Nephron progenitor cell (in vitro differentiated cells): ENCODE measurements around the gene CPED1.

Source experiments
- DNase-seq: peaks from one replicate; pipeline ENCODE4 v3.0.0; 2021
- H3K27ac Mint-ChIP-seq: 2 replicates; pipeline ENCODE4 v1.8.0; 2021; ENCODE audit warnings: mild to moderate bottlenecking, moderate library complexity, mixed read lengths
- H3K27me3 Mint-ChIP-seq: 2 replicates; pipeline ENCODE4 v1.8.0; 2021; ENCODE audit warnings: mild to moderate bottlenecking, low read depth, mixed read lengths; ENCODE audit not compliant: poor library complexity
- H3K36me3 Mint-ChIP-seq: 2 replicates; pipeline ENCODE4 v1.8.0; 2021; ENCODE audit warnings: low read depth, mixed read lengths
- H3K4me1 Mint-ChIP-seq: 2 replicates; pipeline ENCODE4 v1.8.0; 2021; ENCODE audit warnings: mixed read lengths
- H3K4me3 Mint-ChIP-seq: 2 replicates; pipeline ENCODE4 v1.8.0; 2021; ENCODE audit warnings: mild to moderate bottlenecking, moderate library complexity, mixed read lengths
- H3K9me3 Mint-ChIP-seq: 2 replicates; pipeline ENCODE4 v1.8.0; 2021; ENCODE audit warnings: mild to moderate bottlenecking, moderate library complexity, mixed read lengths
- CTCF ChIP-seq: fragments of 200-600 bp; sonication (generic); IDR thresholded peaks from 2 replicates; pipeline ENCODE4 v1.5.0; 2021; ENCODE audit warnings: antibody characterized with exemption

The CPED1 gene

GRCh38 chr7:121039994-121040393, 51.5 kb downstream of the CPED1 start:
- no peak overlapping the region for H3K27ac Mint-ChIP-seq
- peaks cover 15% of the 10 kb centered on the region for H3K36me3 Mint-ChIP-seq
- H3K4me3 Mint-ChIP-seq: no peak overlapping the region
- no peak for DNase-seq
- no peak for TF ChIP-seq CTCF
- no peaks in the 10 kb centered on the region for H3K27me3 Mint-ChIP-seq
- peaks cover 21% of the 10 kb centered on the region for H3K4me1 Mint-ChIP-seq
- H3K9me3 Mint-ChIP-seq: peaks cover 20% of the 10 kb centered on the region

- H3K36me3 Mint-ChIP-seq: peaks cover 14% of the 10 kb centered on the region
- no peak for DNase-seq
These were observed 53.1 kb downstream of the CPED1 start for GRCh38 chr7:121041516-121042148.

GRCh38 chr7:121042195-121042594, 53.7 kb downstream of the CPED1 start:
- DNase-seq: no peak
- no peaks in the 10 kb centered on the region for H3K27me3 Mint-ChIP-seq
- H3K4me3 Mint-ChIP-seq: no peak overlapping the region
- H3K4me1 Mint-ChIP-seq: peaks cover 24% of the 10 kb centered on the region
- peaks cover 8% of the 10 kb centered on the region for H3K36me3 Mint-ChIP-seq
- no peak overlapping the region for H3K27ac Mint-ChIP-seq
- TF ChIP-seq CTCF: no peak
- peaks cover 10% of the 10 kb centered on the region for H3K9me3 Mint-ChIP-seq

More at GRCh38 chr7:121041516-121042148, 53.1 kb downstream of the CPED1 start:
- H3K27ac Mint-ChIP-seq: no peak overlapping the region
- peaks cover 15% of the 10 kb centered on the region for H3K9me3 Mint-ChIP-seq
- H3K27me3 Mint-ChIP-seq: no peaks in the 10 kb centered on the region
- peaks cover 24% of the 10 kb centered on the region for H3K4me1 Mint-ChIP-seq
- TF ChIP-seq CTCF: no peak
- H3K4me3 Mint-ChIP-seq: no peak overlapping the region

DNA sequence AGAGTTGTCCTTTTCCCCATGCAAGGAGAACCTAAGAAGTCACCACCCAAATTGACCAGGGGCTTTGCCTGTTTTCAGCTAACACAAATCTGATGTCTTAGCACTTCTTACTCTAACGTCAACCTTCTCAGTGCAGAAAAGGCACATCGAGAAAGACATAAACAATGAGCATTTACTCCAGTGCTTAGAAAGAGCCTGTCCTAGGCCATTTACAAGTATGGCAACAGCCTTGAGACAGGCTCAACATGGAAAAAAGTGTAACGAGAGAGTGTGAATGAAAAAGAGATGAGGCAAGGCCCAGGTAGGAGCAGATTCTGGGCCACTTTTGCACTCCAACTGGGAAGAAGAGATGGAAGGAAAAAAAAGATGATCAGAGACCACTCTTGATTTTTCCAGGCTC, 54.4 kb downstream of the CPED1 start:
- TF ChIP-seq CTCF: no peak
- H3K4me3 Mint-ChIP-seq: no peak overlapping the region
- peaks cover 24% of the 10 kb centered on the region for H3K4me1 Mint-ChIP-seq

GRCh38 chr7:121043314-121044234, 55.1 kb downstream of the CPED1 start:
- Mint-ChIP-seq H3K27ac (no peak overlapping the region), H3K9me3 (peaks cover 5% of the 10 kb centered on the region), H3K27me3 (no peaks in the 10 kb centered on the region), H3K4me3 (no peak overlapping the region), H3K36me3 (peaks cover 6% of the 10 kb centered on the region), H3K4me1 (peaks cover 24% of the 10 kb centered on the region)
- DNase-seq: no peak
- TF ChIP-seq CTCF: no peak

More for the DNA sequence above, 54.4 kb downstream of the CPED1 start:
- Mint-ChIP-seq H3K27ac (peak overlapping the region; percentile 67), H3K9me3 (peaks cover 5% of the 10 kb centered on the region), H3K27me3 (no peaks in the 10 kb centered on the region), H3K36me3 (peaks cover 4% of the 10 kb centered on the region)
- no peak for DNase-seq
